GM12873 (cell line): ENCODE results near the gene AIM2.

Source experiments
- CTCF ChIP-seq: IDR thresholded peaks from 2 replicates; pipeline ENCODE4 v1.5.1; 2012; ENCODE audit warnings: low read depth, mild to moderate bottlenecking, moderate library complexity, low read length, control low read depth; ENCODE audit not compliant: insufficient read depth; ENCODE audit errors: missing control alignments

The AIM2 gene

GRCh38 chr1:159025043-159025442 is 51.5 kb downstream of the AIM2 start:
- TF ChIP-seq CTCF = no peak

DNA sequence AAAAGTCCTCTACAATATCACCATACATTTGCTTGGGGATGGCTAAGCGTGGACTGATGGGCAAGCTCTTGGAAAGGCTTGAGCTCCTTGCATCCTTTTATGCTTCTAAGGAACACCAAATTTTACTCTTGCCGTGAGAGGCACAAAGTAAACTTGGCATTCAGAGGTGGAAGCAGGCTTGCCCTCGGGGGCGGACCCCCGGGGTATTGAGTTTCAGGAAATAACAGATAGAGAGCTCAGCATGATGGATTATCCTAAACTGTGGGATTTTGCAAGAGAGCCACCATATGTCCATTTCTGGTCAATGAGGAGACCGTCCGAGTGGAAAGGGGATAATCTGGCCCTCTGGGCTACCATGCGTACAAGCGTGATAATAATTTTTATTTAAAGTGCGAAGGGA is 52.8 kb downstream of the AIM2 start:
- TF ChIP-seq CTCF = no peak

DNA sequence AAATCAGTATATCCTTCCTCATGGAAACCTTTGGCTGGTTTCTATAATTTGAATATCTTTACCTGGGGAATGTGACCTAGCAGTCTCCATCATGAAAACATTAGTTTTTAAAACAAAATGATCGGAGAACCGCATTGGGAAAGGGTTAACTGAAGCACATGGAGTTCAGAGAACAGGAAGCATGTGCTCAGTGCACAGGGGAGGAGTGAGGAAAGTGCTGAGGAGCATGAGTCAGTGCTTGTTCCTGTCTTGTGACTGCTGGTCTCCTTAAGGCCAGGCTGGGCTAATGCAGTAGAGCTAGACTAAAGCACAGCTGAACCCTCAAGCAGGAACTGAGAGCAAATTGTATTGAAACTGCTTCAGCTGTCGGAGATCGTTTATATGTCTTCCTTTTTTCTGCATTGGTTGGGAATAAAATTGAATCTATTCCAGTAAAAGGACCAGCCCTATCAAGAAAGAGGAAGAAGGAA is 61.1 kb downstream of the AIM2 start:
- no peak for TF ChIP-seq CTCF

- TF ChIP-seq CTCF = no peak
These were observed 61.7 kb downstream of the AIM2 start for GRCh38 chr1:159014851-159015250.

DNA sequence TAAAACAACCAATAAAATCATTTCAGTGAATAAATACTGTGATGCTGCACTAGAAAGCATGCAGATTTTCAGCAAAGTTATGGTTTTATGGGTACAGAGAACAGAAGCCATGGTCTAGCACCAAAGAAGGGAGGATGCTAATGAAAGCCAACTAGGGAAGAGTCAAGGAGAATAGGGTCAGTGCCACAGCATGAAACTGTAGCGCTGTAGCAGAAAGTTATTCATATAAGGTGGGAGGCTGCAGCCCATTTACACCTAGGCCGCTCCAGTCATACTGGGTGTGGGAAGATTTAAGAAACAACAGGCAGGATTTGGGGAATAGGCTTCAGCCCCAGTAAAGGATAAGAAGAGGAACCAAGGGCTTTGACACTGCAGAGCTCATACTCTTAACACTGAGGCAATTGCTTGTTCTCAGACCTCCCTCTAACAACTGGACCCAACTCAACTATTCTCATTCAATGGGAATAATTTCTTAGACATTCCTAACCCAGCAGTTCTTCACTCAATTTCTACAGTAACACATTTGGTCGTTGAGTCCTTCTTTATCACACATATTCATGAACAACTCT is 62.5 kb downstream of the AIM2 start:
- no peak for TF ChIP-seq CTCF

- TF ChIP-seq CTCF = no peak
These were observed 64.1 kb downstream of the AIM2 start for GRCh38 chr1:159012495-159012894.
